RWPE2 (cell line): ENCODE data around the gene TRAF7.

Source experiments
- ATAC-seq: fragments of 200-7000 bp; cut with Tn5 transposase; 3 replicates; pipeline ENCODE4 v1.9.1; 2021; ENCODE audit warnings: low read depth
- DNase-seq: peaks from one replicate; pipeline ENCODE4 v3.0.0-alpha.2; 2020; ENCODE audit warnings: low spot score
- H3K27ac ChIP-seq: fragments of 450-650 bp; 2 replicates; pipeline ENCODE4 v1.5.1; 2017; ENCODE audit warnings: mild to moderate bottlenecking; ENCODE audit not compliant: poor library complexity, severe bottlenecking
- H3K27me3 ChIP-seq: fragments of 250-450 bp; sonication (Bioruptor Pico); 2 replicates; pipeline ENCODE4 v1.5.1; 2021; ENCODE audit warnings: mild to moderate bottlenecking, moderate library complexity; ENCODE audit not compliant: insufficient read depth, poor library complexity, severe bottlenecking
- H3K36me3 ChIP-seq: fragments of 250-450 bp; sonication (Bioruptor Pico); 2 replicates; pipeline ENCODE4 v1.5.1; 2020; ENCODE audit warnings: low read depth, mild to moderate bottlenecking, moderate library complexity
- H3K4me1 ChIP-seq: fragments of 250-450 bp; sonication (Bioruptor Pico); 2 replicates; pipeline ENCODE4 v1.5.1; 2021; ENCODE audit warnings: mild to moderate bottlenecking, moderate library complexity; ENCODE audit not compliant: insufficient read depth, poor library complexity, severe bottlenecking
- H3K4me3 ChIP-seq: fragments of 250-450 bp; sonication (Bioruptor Pico); 2 replicates; pipeline ENCODE4 v1.5.1; 2021; ENCODE audit warnings: mild to moderate bottlenecking, moderate library complexity; ENCODE audit not compliant: severe bottlenecking
- H3K9me3 ChIP-seq: fragments of 250-450 bp; sonication (Bioruptor Pico); 2 replicates; pipeline ENCODE4 v1.5.1; 2021; ENCODE audit warnings: mild to moderate bottlenecking, moderate library complexity; ENCODE audit not compliant: severe bottlenecking
- CTCF ChIP-seq: fragments of 450-650 bp; IDR thresholded peaks from one replicate; pipeline ENCODE4 v1.5.1; 2017; ENCODE audit warnings: mild to moderate bottlenecking, moderate library complexity; ENCODE audit not compliant: poor library complexity, severe bottlenecking

TRAF7 gene

DNA sequence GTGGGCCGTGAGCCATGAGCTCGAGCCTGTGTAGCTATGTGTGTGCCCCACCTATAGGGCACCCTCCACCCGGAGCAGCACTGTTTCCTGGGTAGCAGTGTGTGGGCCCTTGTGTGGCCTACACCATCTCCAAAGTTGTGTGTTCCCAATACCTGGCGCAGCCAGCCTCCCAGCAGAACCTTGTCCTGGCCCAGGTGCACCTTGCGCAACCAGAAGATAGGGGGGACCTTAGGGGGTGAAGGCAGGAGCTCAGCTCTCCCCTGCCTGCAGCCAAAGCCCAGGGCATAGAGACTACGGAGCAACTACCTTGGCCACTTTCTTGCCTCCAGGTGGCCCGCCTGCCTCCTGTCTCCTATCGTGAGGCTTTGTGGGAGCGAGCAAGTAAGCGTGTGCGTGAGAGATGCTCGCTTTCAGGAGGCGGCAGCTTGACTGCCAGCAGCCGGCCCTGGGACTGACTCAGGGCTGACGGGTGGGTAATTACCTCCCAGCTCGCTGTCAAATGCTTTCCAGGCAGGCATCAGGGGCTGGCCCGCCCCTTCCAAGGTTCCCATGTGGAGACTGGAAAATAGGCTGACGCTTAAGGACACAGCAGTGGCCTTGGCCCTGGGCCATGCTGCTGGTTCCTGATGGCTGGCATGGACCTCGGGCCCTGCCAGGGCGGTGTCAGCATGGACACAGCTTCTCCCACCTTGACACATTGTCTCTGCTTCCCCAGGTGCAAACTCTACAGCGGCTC is 19.0 kb downstream of the TRAF7 start:
- Histone ChIP-seq H3K27me3 (no peaks in the 10 kb centered on the region), H3K4me3 (no peak overlapping the region), H3K27ac (no peak overlapping the region), H3K4me1 (peaks cover 5% of the 10 kb centered on the region), H3K36me3 (peaks cover 51% of the 10 kb centered on the region), H3K9me3 (no peaks in the 10 kb centered on the region)
- no peak for DNase-seq
- ATAC-seq: no peak
- no peak for TF ChIP-seq CTCF

- Histone ChIP-seq H3K9me3 (no peaks in the 10 kb centered on the region), H3K36me3 (peaks cover 51% of the 10 kb centered on the region), H3K27ac (no peak overlapping the region), H3K4me1 (peaks cover 5% of the 10 kb centered on the region), H3K4me3 (no peak overlapping the region), H3K27me3 (no peaks in the 10 kb centered on the region)
- TF ChIP-seq CTCF: no peak
- ATAC-seq: no peak
- DNase-seq: no peak
Measured at GRCh38 chr16:2175454-2175853, 19.9 kb downstream of the TRAF7 start.

DNA sequence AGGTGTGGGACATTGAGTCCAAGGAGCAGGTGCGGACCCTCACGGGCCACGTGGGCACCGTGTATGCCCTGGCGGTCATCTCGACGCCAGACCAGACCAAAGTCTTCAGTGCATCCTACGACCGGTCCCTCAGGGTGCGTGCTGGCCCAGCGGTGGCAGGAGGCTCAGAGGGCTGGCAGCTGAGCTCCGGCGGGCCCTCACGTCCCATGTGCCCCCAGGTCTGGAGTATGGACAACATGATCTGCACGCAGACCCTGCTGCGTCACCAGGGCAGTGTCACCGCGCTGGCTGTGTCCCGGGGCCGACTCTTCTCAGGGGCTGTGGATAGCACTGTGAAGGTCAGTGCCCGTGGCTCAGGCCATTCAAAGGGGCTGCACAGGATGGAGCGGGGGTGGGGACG is 20.5 kb downstream of the TRAF7 start:
- no peak for DNase-seq
- TF ChIP-seq CTCF: no peak
- H3K9me3 ChIP-seq: no peaks in the 10 kb centered on the region
- no peaks in the 10 kb centered on the region for H3K27me3 ChIP-seq
- no peak for ATAC-seq
- peaks cover 51% of the 10 kb centered on the region for H3K36me3 ChIP-seq
- H3K27ac ChIP-seq: peak overlapping the region; percentile 22
- no peak overlapping the region for H3K4me3 ChIP-seq
- H3K4me1 ChIP-seq: peaks cover 5% of the 10 kb centered on the region

DNA sequence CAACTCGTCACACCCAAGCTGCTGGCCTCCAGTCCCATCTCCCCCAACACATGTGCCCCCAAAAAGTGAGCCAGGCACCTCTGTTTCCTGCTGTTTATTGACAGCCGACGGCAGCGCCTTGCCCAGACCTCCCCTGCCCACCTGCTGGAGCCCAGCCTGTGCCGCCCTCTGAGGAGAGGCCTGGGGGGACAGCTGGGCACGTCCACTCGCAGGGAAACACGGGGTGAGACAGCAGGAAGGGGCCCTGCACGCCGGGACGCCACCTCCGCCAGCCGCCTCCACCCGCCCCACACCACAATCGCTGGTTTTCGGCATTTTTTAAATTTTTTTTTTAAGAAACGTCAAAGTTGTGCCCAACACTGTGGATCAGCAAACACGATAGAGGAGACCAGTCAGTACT is 21.5 kb downstream of the TRAF7 start:
- Histone ChIP-seq H3K27me3 (no peaks in the 10 kb centered on the region), H3K27ac (peak overlapping the region; percentile 22), H3K36me3 (peaks cover 42% of the 10 kb centered on the region), H3K9me3 (no peaks in the 10 kb centered on the region), H3K4me3 (no peak overlapping the region), H3K4me1 (peaks cover 5% of the 10 kb centered on the region)
- DNase-seq: no peak
- no peak for TF ChIP-seq CTCF
- ATAC-seq: no peak

- Histone ChIP-seq H3K9me3 (no peaks in the 10 kb centered on the region), H3K27me3 (no peaks in the 10 kb centered on the region), H3K36me3 (peaks cover 41% of the 10 kb centered on the region), H3K27ac (no peak overlapping the region), H3K4me3 (no peak overlapping the region), H3K4me1 (peaks cover 5% of the 10 kb centered on the region)
- DNase-seq: no peak
- no peak for TF ChIP-seq CTCF
- no peak for ATAC-seq
Measured at GRCh38 chr16:2177561-2177960, 22.0 kb downstream of the TRAF7 start.
